Common myeloid progenitor, CD34-positive (primary cell): ENCODE measurements around the gene STAT3.

Source experiments
- CTCF ChIA-PET: fragments of 350-600 bp; sonication (Branson Sonifier 250); formaldehyde crosslinking; loops from one replicate; lab custom pipeline; 2021; ENCODE audit warnings: antibody characterized with exemption; lab: Charles Lee
- POLR2A ChIA-PET: fragments of 350-600 bp; sonication (Branson Sonifier 250); formaldehyde crosslinking; loops from one replicate; lab custom pipeline; 2021; ENCODE audit warnings: antibody characterized with exemption; lab: Charles Lee
- DNase-seq, 3 donors: peaks; one replicate each; pipeline versions ENCODE4 v3.0.0 to v3.0.0-alpha.2; 2013
- H3K27ac ChIP-seq, 2 experiments: 1 replicate in 1 of 2; 2 replicates in 1 of 2; pipeline ENCODE4 v1.7.0; 2013; ENCODE audit warnings: inconsistent platforms in 2 of 2, low read length in 2 of 2, mild to moderate bottlenecking in 2 of 2, low read depth in 1 of 2, moderate library complexity in 1 of 2; ENCODE audit not compliant: severe bottlenecking in 2 of 2, insufficient read depth in 1 of 2, poor library complexity in 1 of 2
- H3K27me3 ChIP-seq, 5 experiments: replicated peaks in 2 of 5; 1 replicate in 3 of 5; 2 replicates in 2 of 5; pipeline versions ENCODE4 v1.6.1 to v1.7.0; 2013; ENCODE audit warnings: low read length in 4 of 5, mild to moderate bottlenecking in 2 of 5, moderate library complexity in 2 of 5, inconsistent platforms in 1 of 5; ENCODE audit not compliant: insufficient read depth in 5 of 5, control insufficient read depth in 4 of 5
- H3K36me3 ChIP-seq, 4 experiments: 1 replicate in 2 of 4; 2 replicates in 2 of 4; pipeline versions ENCODE4 v1.6.1 to v1.7.0; 2013; ENCODE audit warnings: low read length in 3 of 4, control low read depth in 1 of 4, mild to moderate bottlenecking in 1 of 4; ENCODE audit not compliant: control insufficient read depth in 4 of 4, insufficient read depth in 4 of 4
- H3K4me1 ChIP-seq, 4 experiments: 1 replicate in 3 of 4; 2 replicates in 1 of 4; pipeline versions ENCODE4 v1.6.1 to v1.7.1; 2013; ENCODE audit warnings: low read length in 3 of 4, mild to moderate bottlenecking in 3 of 4, control low read depth in 1 of 4, inconsistent platforms in 1 of 4, moderate library complexity in 1 of 4; ENCODE audit not compliant: control insufficient read depth in 4 of 4, insufficient read depth in 4 of 4; ENCODE audit errors: control extremely low read depth in 1 of 4
- H3K4me3 ChIP-seq, 7 experiments: 1 replicate in 4 of 7; 2 replicates in 3 of 7; pipeline versions ENCODE4 v1.5.1 to v1.7.0; 2013; ENCODE audit warnings: mild to moderate bottlenecking in 7 of 7, low read length in 6 of 7, moderate library complexity in 6 of 7, inconsistent platforms in 2 of 7, low read depth in 2 of 7, control low read depth in 1 of 7; ENCODE audit not compliant: insufficient read depth in 4 of 7, control insufficient read depth in 1 of 7; ENCODE audit errors: extremely low read depth in 1 of 7
- H3K9me3 ChIP-seq, 5 experiments: 1 replicate in 4 of 5; 2 replicates in 1 of 5; pipeline versions ENCODE4 v1.6.1 to v1.7.1; 2013; ENCODE audit warnings: low read length in 4 of 5, mild to moderate bottlenecking in 2 of 5, inconsistent platforms in 1 of 5, low read depth in 1 of 5, moderate library complexity in 1 of 5; ENCODE audit not compliant: control insufficient read depth in 4 of 5, insufficient read depth in 2 of 5; ENCODE audit errors: control extremely low read depth in 1 of 5
- WGBS: methylation state at CpG from one replicate; pipeline ENCODE4 v1.1.5; 2013; ENCODE audit not compliant: insufficient coverage; 5-methylcytosine and 5-hydroxymethylcytosine counted together

STAT3 gene

GRCh38 chr17:42288803-42289610 lies 99.2 kb downstream of the STAT3 start:
- POLR2A ChIA-PET: interaction anchor here (0.5 to 3.8 kb wide), 17 partner anchors 10 to 114 kb away, joined by 3 to 30 read pairs (median 5); no protein-coding TSS in a partner anchor
- no peaks in the 10 kb centered on the region for H3K9me3 ChIP-seq
- DNase-seq: peak in 2 of 3 donors; percentile 79 to 86
- H3K27ac ChIP-seq: peak overlapping the region; percentile 83 to 86
- H3K27me3 ChIP-seq: no peaks in the 10 kb centered on the region
- H3K36me3 ChIP-seq: peaks cover 0 to 37% (median 30%) of the 10 kb centered on the region in 4 experiments
- CTCF ChIA-PET: interaction anchor here (1.0 to 2.6 kb wide), 13 partner anchors 9 to 89 kb away, joined by 3 to 18 read pairs (median 5); no protein-coding TSS in a partner anchor
- peak overlapping the region; percentile 69 to 88 (median 77) for H3K4me3 ChIP-seq
- WGBS: under 1% methylated on average over 34 of the region's 44 CpGs
- H3K4me1 ChIP-seq: peaks cover 2 to 51% (median 47%) of the 10 kb centered on the region in 4 experiments

DNA sequence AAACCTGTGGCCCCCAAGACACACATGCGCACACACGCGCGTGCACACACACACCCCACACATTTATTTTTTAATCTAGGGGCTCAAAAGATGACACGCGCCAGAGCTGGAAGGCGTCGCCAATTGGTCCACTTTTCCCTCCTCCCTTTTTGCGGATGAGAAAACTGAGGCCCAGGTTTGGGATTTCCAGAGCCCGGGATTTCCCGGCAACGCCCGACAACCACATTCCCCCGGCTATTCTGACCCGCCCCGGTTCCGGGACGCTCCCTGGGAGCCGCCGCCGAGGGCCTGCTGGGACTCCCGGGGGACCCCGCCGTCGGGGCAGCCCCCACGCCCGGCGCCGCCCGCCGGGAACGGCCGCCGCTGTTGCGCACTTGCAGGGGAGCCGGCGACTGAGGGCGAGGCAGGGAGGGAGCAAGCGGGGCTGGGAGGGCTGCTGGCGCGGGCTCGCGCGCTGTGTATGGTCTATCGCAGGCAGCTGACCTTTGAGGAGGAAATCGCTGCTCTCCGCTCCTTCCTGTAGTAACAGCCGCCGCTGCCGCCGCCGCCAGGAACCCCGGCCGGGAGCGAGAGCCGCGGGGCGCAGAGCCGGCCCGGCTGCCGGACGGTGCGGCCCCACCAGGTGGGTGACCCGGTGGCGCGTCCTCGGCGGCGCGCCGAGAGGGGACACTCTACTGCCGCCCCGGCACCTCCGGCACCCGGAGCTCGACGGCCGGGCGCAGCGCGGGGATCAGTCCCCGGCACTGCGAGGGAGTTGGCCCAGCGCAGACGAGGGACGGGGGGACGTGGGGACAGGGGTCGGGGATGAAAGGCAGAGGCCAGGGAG lies 100.1 kb downstream of the STAT3 start, which contains the start of gene STAT5A:
TSS of gene STAT5A (plus strand) at position 522 of the 826 bp plus-strand sequence. CDS start 914 bp downstream, outside the sequence.
- peaks cover 0 to 29% (median 25%) of the 10 kb centered on the region in 4 experiments for H3K36me3 ChIP-seq
- H3K27me3 ChIP-seq: no peaks in the 10 kb centered on the region
- H3K9me3 ChIP-seq: no peaks in the 10 kb centered on the region
- peak; percentile 83 to 95 (median 93) for DNase-seq
- peak within 1 kb of the TSS; percentile 69 to 88 (median 77) for H3K4me3 ChIP-seq
- H3K4me1 ChIP-seq: peaks cover 2 to 51% (median 47%) of the 10 kb centered on the region in 4 experiments
- peak within 1 kb of the TSS; percentile 83 to 86 for H3K27ac ChIP-seq
- ChIA-PET CTCF (interaction anchor here (1.0 to 2.6 kb wide), 12 partner anchors 9 to 88 kb away, joined by 3 to 18 read pairs (median 4); no protein-coding TSS in a partner anchor), POLR2A (interaction anchor here (0.5 to 3.8 kb wide), 16 partner anchors 9 to 104 kb away, joined by 3 to 30 read pairs (median 4); no protein-coding TSS in a partner anchor)
- WGBS: under 1% methylated on average over 70 of the region's 88 CpGs

GRCh38 chr17:42287305-42287976 lies 100.8 kb downstream of the STAT3 start:
- peak overlapping the region; percentile 83 to 86 for H3K27ac ChIP-seq
- H3K27me3 ChIP-seq: no peaks in the 10 kb centered on the region
- 0% methylated on average over 4 of the region's 14 CpGs for WGBS
- no peaks in the 10 kb centered on the region for H3K9me3 ChIP-seq
- ChIA-PET CTCF (interaction anchor here (0.5 to 2.6 kb wide), 12 partner anchors 9 to 106 kb away, joined by 3 to 18 read pairs (median 4); no protein-coding TSS in a partner anchor), POLR2A (interaction anchor here (0.6 to 3.8 kb wide), 14 partner anchors 9 to 65 kb away, joined by 3 to 30 read pairs (median 4); no protein-coding TSS in a partner anchor)
- H3K36me3 ChIP-seq: peaks cover 0 to 25% (median 21%) of the 10 kb centered on the region in 4 experiments
- peak in 2 of 3 donors; percentile 48 to 66 for DNase-seq
- H3K4me1 ChIP-seq: peaks cover 2 to 51% (median 47%) of the 10 kb centered on the region in 4 experiments
- H3K4me3 ChIP-seq: peak overlapping the region; percentile 69 to 88 (median 77)

DNA sequence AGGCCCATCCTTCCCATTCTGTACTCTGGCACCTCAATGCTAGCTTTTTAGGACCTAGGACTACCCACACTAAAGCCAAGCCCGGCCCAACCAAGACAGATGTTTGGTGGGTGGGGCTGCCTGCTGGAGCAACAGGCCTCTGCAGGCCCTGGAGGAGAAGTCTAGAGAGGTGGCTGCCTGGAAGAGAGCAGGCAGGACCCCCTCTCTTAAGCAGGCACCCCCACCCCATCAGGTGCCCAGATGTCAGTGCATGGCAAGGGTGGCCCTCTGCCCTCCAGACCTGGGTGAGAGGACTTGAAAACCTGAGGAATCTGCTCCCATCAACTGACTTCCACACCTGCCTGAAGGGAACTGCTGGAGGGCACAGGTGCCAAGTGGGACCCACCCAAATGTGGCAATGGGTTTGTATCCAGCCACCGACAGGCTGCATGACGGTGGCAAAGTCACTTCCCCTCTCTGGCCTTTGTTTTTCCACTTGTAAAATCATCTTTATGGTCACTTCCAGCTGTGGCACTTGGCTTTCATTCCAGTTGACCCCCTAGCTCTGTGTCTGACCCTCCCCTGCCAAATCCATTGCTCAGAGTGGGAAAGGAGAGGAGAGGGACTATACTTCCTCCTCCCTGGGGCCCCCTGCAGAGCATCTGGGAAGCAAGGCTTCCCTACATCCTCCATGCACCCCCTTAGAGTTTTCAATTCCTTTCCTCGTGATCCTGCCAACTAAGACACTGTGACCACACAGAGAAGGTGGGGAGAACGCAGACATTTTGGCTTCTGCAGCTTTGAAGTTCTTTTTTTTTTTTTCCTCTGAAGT lies 101.6 kb downstream of the STAT3 start:
- CTCF ChIA-PET: interaction anchor here (0.6 to 1.8 kb wide), 8 partner anchors 9 to 105 kb away, joined by 3 to 6 read pairs (median 4); no protein-coding TSS in a partner anchor

DNA sequence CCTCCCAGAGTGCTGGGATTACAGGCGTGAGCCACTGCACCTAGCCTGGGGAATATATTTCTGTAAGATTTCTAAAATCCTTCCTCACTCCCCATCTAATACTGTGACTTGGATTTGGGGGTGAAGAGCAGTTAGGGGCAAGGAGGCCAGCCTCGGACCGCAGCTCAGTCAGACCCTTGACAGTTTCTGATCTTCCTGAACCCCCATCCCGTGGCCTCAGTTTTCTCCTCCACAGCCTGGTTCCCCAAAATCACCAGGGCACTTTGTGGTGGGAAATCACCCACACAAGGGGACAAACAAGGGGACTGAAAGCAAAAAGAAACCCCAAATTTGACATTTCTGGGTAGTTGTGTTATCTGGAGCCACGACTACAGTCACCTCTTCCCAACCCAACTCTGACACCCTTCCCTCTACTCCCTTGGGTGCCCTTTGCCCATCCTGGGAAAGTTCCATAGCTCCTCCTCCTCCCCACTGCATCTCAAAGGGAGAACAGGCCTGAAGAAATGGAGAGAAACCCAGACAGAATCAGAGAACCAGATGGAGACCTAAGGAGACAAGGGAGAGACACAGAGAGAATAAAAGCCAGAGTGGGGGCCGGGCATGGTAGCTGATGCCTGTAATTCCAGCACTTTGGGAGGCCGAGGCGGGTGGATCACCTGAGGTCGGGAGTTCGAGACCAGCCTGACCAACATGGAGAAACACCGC lies 102.7 kb downstream of the STAT3 start:
- Histone ChIP-seq H3K4me1 (peaks cover 2 to 47% (median 44%) of the 10 kb centered on the region in 4 experiments), H3K9me3 (no peaks in the 10 kb centered on the region), H3K36me3 (peaks cover 0 to 11% (median 7%) of the 10 kb centered on the region in 4 experiments), H3K27me3 (no peaks in the 10 kb centered on the region), H3K4me3 (peak overlapping the region in 1 of 7 experiments; percentile 26), H3K27ac (no peak overlapping the region)
- ChIA-PET CTCF (interaction anchor here (1.0 to 1.8 kb wide), 5 partner anchors 8 to 63 kb away, joined by 3 to 6 read pairs (median 3); no protein-coding TSS in a partner anchor), POLR2A (interaction anchor here (0.7 kb wide), 1 partner anchor 8 kb away, joined by 3 read pairs; no protein-coding TSS in a partner anchor)
- 100% methylated on average over 1 of the region's 11 CpGs for WGBS
- DNase-seq: no peak

More for the DNA sequence above, 101.6 kb downstream of the STAT3 start:
- H3K36me3 ChIP-seq: peaks cover 0 to 19% (median 15%) of the 10 kb centered on the region in 4 experiments
- no peaks in the 10 kb centered on the region for H3K9me3 ChIP-seq
- H3K27me3 ChIP-seq: no peaks in the 10 kb centered on the region
- WGBS: 20% methylated on average over 4 of the region's 5 CpGs
- peaks cover 2 to 51% (median 47%) of the 10 kb centered on the region in 4 experiments for H3K4me1 ChIP-seq
- peak in 2 of 3 donors; percentile 39 to 46 for DNase-seq
- H3K4me3 ChIP-seq: peak overlapping the region in 6 of 7 experiments; percentile 70 to 88 (median 77)
- POLR2A ChIA-PET: interaction anchor here (0.6 to 3.8 kb wide), 12 partner anchors 10 to 196 kb away, joined by 3 to 30 read pairs (median 4); no protein-coding TSS in a partner anchor
- peak overlapping the region; percentile 83 to 86 for H3K27ac ChIP-seq
